Measurements from ENCODE around the gene KIF26B.

- TF ChIP-seq CTCF (IDR thresholded peaks at IDR 0.05) (no peak), POLR2A (IDR thresholded peaks at IDR 0.05) (no peak), EP300 (IDR thresholded peaks at IDR 0.05) (no peak)
Observed at GRCh38 chr1:245242989-245243388, 88.2 kb downstream of the KIF26B start.

All from tibial nerve (tissue), 4 donors.